ENCODE results near the gene ENO1.

- TF ChIP-seq POLR2A (IDR thresholded peaks at IDR 0.05; ENCODE audit: control extremely low read depth in 1 of 2, low read depth in 2 of 2, low read length in 2 of 2), result no peak
- TF ChIP-seq POU5F1 (IDR thresholded peaks at IDR 0.05; ENCODE audit: low read depth, low read length), result no peak
- TF ChIP-seq RXRA (IDR thresholded peaks at IDR 0.05; ENCODE audit: insufficient read depth, low read depth, low read length), result no peak
- TF ChIP-seq EP300 (IDR thresholded peaks at IDR 0.05; ENCODE audit: borderline replicate concordance in 1 of 2, low read depth in 2 of 2, low read length in 2 of 2), result no peak
- TF ChIP-seq CTCF (IDR thresholded peaks at IDR 0.05; ENCODE audit: control extremely low read depth in 1 of 3, insufficient read depth in 1 of 3, low read depth in 1 of 3, low read length in 3 of 3), result no peak
- TF ChIP-seq SIRT6 (IDR thresholded peaks at IDR 0.05; ENCODE audit: low read length), result no peak
Measured at GRCh38 chr1:8851060-8851459, 27.4 kb downstream of the ENO1 start.

All from H1 (cell line).